Transverse colon (tissue), 4 donors: ENCODE data around the gene PTPRN2. TPM values are rescaled to one million over a fixed set of nuclear protein-coding genes. Genes with fewer than 3 reads are reported as not detected.

ENCODE experiments used
- DNase-seq: peaks from one replicate; pipeline ENCODE4 v3.0.0-alpha.2; 2019
- H3K27ac ChIP-seq, 4 donors: fragments of 200-600 bp; sonication (generic); 2 replicates each; pipeline ENCODE4 v1.5.1; 2016 to 2018; ENCODE audit warnings: inconsistent platforms in 4 of 4
- H3K27me3 ChIP-seq: fragments of 200-600 bp; sonication (generic); 2 replicates; pipeline ENCODE4 v1.5.1; 2017; ENCODE audit warnings: inconsistent platforms
- H3K36me3 ChIP-seq, 4 donors: fragments of 200-600 bp; sonication (generic); 2 replicates each; pipeline ENCODE4 v1.5.1; 2017 to 2019; ENCODE audit warnings: inconsistent platforms in 4 of 4
- H3K4me1 ChIP-seq, 4 donors: fragments of 200-600 bp; sonication (generic); 2 replicates each; pipeline ENCODE4 v1.5.1; 2017 to 2020; ENCODE audit warnings: inconsistent platforms in 4 of 4
- H3K4me3 ChIP-seq, 4 donors: fragments of 200-600 bp; sonication (generic); 1 replicate in 1 of 4; 2 replicates in 3 of 4; pipeline versions ENCODE4 v1.5.1 to v1.6.1; 2017 to 2019; ENCODE audit warnings: inconsistent platforms in 4 of 4
- H3K9me3 ChIP-seq, 2 donors: fragments of 200-600 bp; sonication (generic); 2 replicates each; pipeline ENCODE4 v1.5.1; 2017 to 2019; ENCODE audit warnings: inconsistent platforms in 2 of 2
- EP300 ChIP-seq: sonication (generic); formaldehyde crosslinking; IDR thresholded peaks from one replicate; pipeline ENCODE4 v1.6.1; 2017; ENCODE audit warnings: antibody characterized with exemption, low read depth
- POLR2A ChIP-seq: fragments of 450-650 bp; IDR thresholded peaks from one replicate; pipeline ENCODE4 v1.6.1; 2016; ENCODE audit warnings: antibody characterized with exemption, mild to moderate bottlenecking, moderate library complexity
- POLR2AphosphoS5 ChIP-seq, 3 donors: sonication (generic); formaldehyde crosslinking; IDR thresholded peaks; one replicate each; pipeline ENCODE4 v1.6.1; 2016; ENCODE audit warnings: antibody characterized with exemption in 3 of 3
- WGBS, 2 donors: methylation state at CpG; one replicate each; pipeline ENCODE4 v1.1.5; 2018; ENCODE audit warnings: low coverage in 1 of 2; 5-methylcytosine and 5-hydroxymethylcytosine counted together
- in situ Hi-C, 4 donors: fragments of 200-750 bp; cut with MboI; loops; one replicate each; pipeline versions ENCODE4 v1.15.0 to v1.15.1; 2017; ENCODE audit warnings: low sequenced_read_pairs in 3 of 4, low pct_ligation_motif_present in 1 of 4, low pct_unique_long_range_greater_than_20kb in 1 of 4
- intact Hi-C: fragments of 100-400 bp; cut with DNase I; formaldehyde crosslinking; loops from one replicate; pipeline ENCODE4 v1.15.1; 2023; ENCODE audit warnings: low total_unique reads
- total RNA-seq, 4 donors: library from RNA; depleted of rRNA; stranded (reverse); fragments of >200 nt; gene quantifications; one replicate each; pipeline ENCODE4 v1.1.0, GENCODE V29; 2016
- TF ChIP-seq, protein P1 (sequence below), 5 experiments: fragments of 200-600 bp in 3 of 5; fragments of 450-650 bp in 2 of 5; sonication (generic) in 3 of 5; IDR thresholded peaks; 1 replicate in 2 of 5; 2 replicates in 3 of 5; pipeline ENCODE4 v1.5.1; 2016 to 2017; ENCODE audit warnings: antibody characterized with exemption in 5 of 5, inconsistent platforms in 3 of 5, mild to moderate bottlenecking in 2 of 5, moderate library complexity in 1 of 5

The PTPRN2 gene
- total RNA-seq, 4 donors from 2014 or later, result 15.4 to 31.1 (median 21.8) TPM

DNA sequence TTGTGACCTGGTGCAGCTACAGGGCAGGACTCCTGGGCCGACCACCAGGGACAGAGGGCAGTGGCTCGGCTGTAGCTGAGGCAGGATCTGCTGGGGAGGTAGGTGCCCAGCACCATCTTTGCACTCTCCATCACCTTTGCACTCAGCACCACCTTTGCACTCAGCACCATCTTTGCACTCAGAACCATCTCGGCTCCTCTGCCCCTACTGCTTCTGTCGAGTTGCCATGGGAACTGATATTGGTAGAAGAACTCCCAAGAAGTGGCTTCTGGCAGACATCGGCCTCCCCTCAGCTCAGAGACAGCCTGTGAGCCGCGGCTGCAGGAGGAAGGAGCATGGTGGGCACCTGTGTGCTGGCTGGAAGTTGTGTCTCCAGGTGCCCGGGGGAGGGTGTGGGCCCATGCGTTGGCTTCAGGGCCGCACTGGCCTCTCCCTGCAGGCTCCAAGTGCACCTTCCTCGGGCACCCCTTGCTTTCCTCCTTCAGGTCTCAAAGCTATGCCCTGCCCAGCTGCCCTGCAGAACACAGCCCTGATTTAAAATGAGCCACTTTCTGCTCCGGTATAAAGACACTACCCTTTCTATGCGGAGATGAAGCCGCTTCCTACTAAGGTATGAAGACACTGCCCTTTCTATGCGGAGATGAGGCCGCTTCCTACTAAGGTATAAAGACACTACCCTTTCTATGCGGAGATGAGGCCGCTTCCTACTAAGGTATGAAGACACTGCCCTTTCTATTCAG is 514.5 kb downstream of the PTPRN2 start:
- in situ Hi-C loops, result no loop called here
- Histone ChIP-seq H3K36me3 (no peaks in the 10 kb centered on the region), H3K4me3 (no peak overlapping the region), H3K27me3 (no peaks in the 10 kb centered on the region), H3K9me3 (no peaks in the 10 kb centered on the region), H3K27ac (no peak overlapping the region), H3K4me1 (peaks cover 0 to 4% (median 0%) of the 10 kb centered on the region in 4 donors)
- no peak for TF ChIP-seq POLR2AphosphoS5 (IDR thresholded peaks at IDR 0.05)
- TF ChIP-seq, protein P1, sequence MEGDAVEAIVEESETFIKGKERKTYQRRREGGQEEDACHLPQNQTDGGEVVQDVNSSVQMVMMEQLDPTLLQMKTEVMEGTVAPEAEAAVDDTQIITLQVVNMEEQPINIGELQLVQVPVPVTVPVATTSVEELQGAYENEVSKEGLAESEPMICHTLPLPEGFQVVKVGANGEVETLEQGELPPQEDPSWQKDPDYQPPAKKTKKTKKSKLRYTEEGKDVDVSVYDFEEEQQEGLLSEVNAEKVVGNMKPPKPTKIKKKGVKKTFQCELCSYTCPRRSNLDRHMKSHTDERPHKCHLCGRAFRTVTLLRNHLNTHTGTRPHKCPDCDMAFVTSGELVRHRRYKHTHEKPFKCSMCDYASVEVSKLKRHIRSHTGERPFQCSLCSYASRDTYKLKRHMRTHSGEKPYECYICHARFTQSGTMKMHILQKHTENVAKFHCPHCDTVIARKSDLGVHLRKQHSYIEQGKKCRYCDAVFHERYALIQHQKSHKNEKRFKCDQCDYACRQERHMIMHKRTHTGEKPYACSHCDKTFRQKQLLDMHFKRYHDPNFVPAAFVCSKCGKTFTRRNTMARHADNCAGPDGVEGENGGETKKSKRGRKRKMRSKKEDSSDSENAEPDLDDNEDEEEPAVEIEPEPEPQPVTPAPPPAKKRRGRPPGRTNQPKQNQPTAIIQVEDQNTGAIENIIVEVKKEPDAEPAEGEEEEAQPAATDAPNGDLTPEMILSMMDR (IDR thresholded peaks at IDR 0.05), result no peak
- no peak for TF ChIP-seq POLR2A
- no peak for TF ChIP-seq EP300
- WGBS, 2 donors, result 90 to 100% methylated on average over 4 to 18 of the region's 18 CpGs
- DNase-seq, result no peak
- intact Hi-C loops, result no loop called here

DNA sequence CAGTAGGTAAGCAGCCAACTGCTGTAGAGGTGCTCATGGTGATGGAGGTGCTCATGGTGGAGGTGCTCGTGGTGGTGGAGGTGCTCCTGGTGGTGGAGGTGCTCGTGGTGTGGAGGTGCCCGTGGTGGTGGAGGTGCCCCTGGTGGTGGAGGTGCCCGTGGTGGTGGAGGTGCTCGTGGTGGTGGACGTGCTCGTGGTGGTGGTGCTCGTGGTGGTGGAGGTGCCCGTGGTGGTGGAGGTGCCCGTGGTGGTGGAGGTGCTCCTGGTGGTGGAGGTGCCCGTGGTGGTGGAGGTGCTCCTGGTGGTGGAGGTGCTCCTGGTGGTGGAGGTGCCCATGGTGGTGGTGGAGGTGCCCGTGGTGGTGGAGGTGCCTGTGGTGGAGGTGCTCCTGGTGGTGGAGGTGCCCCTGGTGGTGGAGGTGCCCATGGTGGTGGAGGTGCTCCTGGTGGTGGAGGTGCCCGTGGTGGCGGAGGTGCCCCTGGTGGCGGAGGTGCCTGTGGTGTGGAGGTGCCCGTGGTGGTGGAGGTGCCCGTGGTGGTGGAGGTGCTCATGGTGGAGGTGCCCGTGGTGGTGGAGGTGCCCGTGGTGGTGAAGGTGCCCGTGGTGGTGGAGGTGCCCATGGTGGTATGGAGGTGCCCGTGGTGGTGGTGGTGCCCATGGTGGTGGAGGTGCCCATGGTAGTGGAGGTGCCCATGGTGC is 517.3 kb downstream of the PTPRN2 start:
- TF ChIP-seq POLR2AphosphoS5 (IDR thresholded peaks at IDR 0.05) (no peak), POLR2A (no peak), EP300 (no peak)
- TF ChIP-seq, protein P1 (IDR thresholded peaks at IDR 0.05), result no peak
- Histone ChIP-seq H3K9me3 (no peaks in the 10 kb centered on the region), H3K27me3 (no peaks in the 10 kb centered on the region), H3K27ac (no peak overlapping the region), H3K4me3 (no peak overlapping the region), H3K4me1 (no peaks in the 10 kb centered on the region), H3K36me3 (no peaks in the 10 kb centered on the region)
- in situ Hi-C loops (no loop called here), intact Hi-C loops (no loop called here)
- no peak for DNase-seq
- 86 to 87% methylated on average over 3 to 21 of the region's 21 CpGs for WGBS, 2 donors

DNA sequence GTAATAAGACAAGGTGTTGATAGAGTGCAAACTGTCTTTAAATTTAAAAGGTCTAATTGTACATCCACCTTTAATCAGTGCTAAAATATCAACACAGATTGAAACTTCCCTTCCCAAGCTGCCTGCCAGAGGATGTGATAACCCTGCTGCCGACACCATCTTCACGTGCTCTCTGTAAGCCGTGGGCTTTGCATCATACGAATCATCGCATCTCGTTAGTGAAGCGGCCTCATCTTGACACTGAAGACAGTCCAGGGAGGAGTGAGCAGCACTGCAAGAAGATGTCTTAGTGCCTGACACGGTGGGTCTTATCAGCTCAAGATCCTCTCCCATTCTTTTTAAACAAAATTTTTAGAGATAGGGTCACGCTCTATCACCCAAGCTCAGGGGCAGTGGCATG is 518.8 kb downstream of the PTPRN2 start:
- Histone ChIP-seq H3K27ac (no peak overlapping the region), H3K4me3 (no peak overlapping the region), H3K9me3 (no peaks in the 10 kb centered on the region), H3K36me3 (no peaks in the 10 kb centered on the region), H3K4me1 (no peaks in the 10 kb centered on the region), H3K27me3 (no peaks in the 10 kb centered on the region)
- WGBS, 2 donors, result 60 to 92% methylated on average over 1 to 9 of the region's 9 CpGs
- TF ChIP-seq EP300 (no peak), POLR2A (no peak)
- TF ChIP-seq, protein P1 (IDR thresholded peaks at IDR 0.05), result no peak
- in situ Hi-C loops (no loop called here), intact Hi-C loops (no loop called here)
- DNase-seq, result no peak

DNA sequence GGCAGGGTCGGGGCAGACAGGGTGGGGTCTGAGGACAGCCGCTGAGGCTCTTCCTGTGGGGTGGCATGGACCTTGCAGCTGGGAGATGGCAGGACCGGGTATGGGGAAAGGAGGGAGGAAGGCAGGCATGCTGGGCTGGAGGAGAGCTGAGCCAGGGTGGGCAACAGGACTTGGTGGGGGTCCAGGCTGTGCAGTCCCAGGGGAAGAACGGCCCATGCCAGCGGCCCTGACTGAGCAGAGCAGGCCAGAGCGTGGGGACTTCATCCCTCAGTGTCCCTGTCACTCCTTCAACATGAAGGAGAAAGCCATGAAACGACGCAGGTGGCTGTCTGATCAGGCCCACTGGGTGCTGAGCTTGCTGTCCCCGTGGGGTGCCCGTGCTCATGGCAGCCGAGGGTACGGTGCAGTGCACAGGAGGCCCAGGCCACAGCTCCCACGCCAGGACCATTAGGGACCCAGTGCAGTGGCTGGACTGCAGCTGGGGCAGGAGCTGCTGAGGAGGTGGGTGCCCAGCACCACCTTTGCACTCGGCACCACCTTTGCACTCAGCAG is 519.6 kb downstream of the PTPRN2 start:
- Histone ChIP-seq H3K4me1 (no peaks in the 10 kb centered on the region), H3K4me3 (no peak overlapping the region), H3K27me3 (no peaks in the 10 kb centered on the region), H3K9me3 (no peaks in the 10 kb centered on the region), H3K27ac (no peak overlapping the region), H3K36me3 (no peaks in the 10 kb centered on the region)
- 83% methylated on average over 14 of the region's 14 CpGs; no CpG with 5 or more reads in 1 of the 2 donors for WGBS, 2 donors
- intact Hi-C loops (no loop called here), in situ Hi-C loops (no loop called here)
- no peak for DNase-seq
- TF ChIP-seq POLR2A (no peak), POLR2AphosphoS5 (IDR thresholded peaks at IDR 0.05) (no peak), EP300 (no peak)
- TF ChIP-seq, protein P1 (IDR thresholded peaks at IDR 0.05), result no peak
